IPS-NIHi7 (cell line): Measurements from ENCODE around the gene EPHB2.
A peak's percentile ranks its signal among the peaks of the same experiment; 100 is the strongest.
"Not testable (repeated sequence)": the region's sequence is repeated elsewhere in the genome, so short reads cannot be mapped to it uniquely, and the experiment has no call there.

Experiments
- DNase-seq: peaks from one replicate; pipeline ENCODE4 v3.0.0; 2012; ENCODE audit warnings: mixed read lengths; ENCODE audit errors: extremely low spot score

The EPHB2 gene

DNA sequence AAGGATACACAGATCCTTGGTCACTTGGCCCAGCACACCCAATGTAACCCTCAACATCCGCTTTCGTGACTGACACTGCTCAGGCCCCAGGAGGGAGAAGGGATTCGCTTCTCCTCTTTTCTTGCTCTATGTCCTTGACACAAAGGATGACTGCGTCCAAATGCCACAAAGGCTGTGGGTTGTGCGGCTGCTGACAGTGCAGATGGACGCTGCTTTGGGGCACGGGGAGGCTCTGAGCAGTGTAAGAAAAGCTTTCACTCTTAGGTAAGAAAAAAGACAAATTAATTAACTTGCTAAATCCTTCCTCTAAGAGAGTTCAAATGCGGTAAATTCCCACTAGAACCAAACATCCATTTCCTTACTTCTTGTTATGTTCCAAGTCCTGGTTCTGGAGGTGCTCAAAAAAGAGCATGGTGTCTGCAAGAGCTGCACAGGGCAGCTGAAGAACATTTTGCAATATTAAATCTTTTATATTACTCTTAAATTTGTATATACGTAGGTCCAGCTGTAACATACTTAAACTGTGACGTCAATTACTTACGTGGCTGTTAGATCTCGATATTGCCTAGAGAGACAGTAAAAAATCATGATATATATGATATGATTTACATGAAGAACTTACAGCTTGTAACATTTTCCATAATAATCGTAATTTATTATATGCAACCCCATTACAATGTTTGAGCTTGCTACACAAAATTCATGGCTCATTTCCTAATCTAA lies 19.4 kb upstream of the EPHB2 start:
- no peak for DNase-seq

DNA sequence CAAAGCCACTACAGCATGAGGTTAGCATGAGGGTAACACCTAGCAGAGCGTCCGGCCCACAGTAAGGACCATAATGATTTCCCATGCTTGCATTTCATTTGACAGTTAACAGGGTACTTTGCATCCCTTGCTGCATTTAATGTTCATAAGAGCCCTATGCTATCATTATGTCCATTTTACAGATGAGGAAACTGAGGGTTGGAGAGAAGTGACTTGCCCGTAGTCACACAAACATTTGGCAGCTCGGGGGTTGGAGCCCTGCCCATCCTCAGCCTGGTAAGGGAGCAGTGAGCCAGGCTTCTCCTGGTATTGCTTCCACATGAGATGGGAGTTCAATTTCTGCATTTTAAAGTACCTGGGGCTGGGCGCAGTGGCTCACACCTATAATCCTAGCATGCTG lies 16.5 kb upstream of the EPHB2 start:
- no peak for DNase-seq

DNA sequence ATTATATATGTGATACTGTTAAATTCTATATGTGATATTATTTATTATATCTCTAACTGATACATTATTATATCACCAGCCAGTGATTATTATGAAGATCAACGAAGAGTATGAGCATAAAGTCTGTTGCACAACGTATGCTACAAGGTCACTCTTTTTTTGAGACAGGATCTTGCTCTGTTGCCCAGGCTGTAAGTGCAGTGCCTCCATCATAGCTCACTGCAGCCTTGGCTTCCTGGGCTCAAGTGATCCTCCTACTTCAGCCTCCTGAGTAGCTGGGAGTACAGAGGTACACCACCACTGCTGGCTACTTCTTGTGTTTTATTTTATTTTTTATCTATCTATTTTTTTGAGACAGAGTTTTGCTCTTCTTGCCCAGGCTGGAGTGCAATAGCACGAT lies 14.0 kb upstream of the EPHB2 start:
- no peak for DNase-seq

DNA sequence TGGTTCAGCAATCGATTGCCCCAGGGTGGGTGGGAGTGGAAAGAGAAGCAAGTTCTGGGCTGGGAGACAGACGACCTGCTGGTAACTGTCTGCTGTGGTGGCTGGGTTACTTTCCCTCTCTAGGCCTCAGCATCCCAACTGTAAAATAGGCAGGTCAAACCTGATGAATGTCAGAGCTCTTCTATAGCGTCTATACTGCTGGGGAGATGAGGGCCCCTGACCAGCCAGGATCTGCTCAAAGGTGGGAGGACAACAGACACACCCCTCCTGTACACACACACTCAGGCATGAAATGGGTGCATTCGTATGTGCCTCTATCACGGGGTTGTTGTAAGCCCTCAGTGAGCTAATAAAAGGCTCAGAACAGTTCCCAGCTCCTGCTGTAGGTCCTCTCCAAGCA lies 12.7 kb upstream of the EPHB2 start:
- no peak for DNase-seq

DNA sequence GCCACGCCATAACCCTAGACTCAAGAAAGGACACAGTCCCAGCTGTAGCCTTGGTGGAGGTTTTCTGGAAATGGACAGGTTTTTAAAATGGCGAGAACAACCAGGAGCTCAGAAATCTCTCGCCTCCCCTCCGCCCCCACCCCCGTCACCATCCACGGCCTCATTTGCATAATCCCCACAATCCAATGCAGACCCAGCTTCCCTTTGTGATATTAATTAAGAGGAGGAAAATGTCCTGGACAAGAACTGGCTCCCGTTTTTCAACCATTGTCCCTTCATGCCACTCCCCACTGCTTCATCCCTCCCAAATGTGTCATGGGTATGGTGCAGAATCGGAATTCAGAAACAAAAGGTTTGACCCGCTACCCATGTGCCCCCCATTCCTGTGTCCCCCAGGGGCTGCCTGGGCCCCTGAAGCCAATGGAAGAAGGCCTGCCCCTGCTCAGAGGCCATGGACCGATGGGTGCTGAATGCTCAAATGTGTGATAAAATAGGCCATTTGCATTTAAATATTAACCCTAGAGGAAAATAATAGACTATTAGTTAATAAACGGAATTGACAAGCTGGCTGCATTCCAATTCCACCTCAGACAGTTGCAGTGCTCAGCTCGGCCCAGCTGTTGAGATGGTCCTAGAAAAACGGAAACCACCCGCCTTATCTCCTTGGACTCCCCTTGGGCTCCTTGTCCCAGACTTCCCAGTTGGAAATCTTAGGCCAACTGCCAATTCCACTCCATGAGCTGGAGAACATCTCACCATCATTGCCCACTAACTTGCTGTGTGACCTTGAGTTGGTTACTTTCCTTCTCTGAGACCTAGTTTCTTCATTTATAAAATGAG lies 10.7 kb upstream of the EPHB2 start:
- DNase-seq, result no peak

DNA sequence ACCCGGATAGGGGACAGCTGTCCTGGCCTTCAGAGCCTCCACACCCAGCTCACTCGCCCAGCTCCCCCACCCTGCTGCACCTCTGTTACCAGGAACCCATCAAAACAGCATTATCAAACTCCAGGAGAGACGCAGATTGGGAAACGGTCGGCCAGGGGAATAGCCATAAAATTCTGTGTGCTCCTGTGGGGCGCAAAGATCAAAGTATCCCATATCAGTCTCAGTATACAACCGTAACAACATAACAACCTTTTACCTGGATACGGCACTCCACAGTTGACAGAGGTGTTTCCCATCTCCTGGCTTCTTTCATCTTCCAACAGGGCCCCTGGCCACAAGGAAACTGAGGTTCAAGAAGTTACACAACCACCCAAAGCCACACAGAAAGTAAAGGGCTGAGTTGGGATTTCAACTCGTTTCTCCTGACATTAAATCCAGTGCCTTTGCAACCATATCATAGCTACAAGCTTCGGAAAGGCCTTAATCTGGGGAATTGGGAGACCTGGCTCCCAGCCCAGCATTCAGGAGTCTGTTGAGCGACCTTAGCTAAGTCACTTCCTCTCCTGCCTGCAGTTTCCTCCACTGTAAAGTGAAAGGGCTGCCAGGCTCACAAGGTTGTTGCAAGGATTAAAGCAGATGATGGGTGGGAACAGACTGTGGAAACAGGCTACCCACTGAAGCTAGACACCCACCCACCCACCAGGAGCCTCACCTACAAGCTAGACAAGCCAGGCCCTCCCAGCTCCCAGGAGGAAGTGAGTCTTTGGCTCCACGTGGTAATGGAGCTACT lies 8.1 kb upstream of the EPHB2 start:
- no peak for DNase-seq

DNA sequence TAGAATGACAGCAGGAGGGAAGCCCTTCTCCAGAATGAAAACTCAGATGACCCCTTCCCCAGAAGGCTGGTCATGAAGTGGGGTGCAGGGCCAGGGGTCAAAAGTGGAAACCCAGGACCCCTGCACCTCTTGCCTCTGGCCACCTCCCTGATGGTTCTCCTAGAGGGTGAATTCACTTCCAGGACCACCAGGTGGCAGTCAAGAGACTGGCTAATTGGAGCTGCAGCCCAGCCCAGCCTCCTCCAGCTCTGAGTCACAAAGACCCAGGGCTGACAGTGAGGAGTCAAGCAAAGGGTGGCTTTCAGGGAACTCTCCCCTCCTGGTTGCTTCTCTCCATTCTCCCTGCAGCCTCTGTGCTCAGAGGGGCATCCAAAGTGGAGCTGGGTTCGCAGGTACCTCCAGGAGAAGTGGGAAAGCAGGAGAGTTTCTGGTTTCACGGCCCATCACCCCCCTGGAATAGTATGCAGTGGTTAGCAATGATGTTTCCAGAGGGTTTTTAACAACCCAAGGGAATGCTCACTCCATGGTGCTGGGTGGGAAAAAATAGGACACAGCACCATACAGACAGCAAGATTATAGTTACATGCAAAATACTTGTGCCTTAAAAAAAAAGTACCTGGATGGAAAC lies 6.1 kb upstream of the EPHB2 start:
- peak; percentile 92 for DNase-seq

DNA sequence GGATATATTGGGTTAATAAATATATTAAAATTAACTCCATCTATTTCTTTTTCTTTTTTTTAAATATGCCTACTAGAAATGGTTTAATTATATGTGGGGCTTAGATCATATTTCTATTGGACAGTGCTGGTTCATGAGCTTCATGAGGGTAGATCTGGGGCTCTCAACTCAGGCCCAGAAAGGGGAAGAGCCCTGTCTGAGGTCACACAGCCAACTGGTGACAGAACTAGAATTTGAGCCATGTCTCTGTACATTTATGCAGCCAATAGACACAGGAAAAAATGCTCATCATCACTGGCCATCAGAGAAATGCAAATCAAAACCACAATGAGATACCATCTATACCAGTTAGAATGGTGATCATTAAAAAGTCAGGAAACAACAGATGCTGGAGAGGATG lies 5.1 kb upstream of the EPHB2 start:
- DNase-seq, result no peak

DNA sequence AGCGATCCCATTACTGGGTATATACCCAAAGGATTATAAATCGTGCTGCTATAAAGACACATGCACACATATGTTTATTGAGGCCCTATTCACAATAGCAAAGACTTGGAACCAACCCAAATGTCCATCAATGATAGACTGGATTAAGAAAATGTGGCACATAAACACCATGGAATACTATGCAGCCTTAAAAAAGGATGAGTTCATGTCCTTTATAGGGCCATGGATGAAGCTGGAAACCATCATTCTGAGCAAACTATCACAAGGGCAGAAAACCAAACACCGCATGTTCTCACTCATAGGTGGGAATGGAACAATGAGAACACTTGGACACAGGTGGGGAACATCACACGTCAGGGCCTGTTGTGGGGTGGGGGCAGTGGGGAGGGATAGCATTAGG lies 4.5 kb upstream of the EPHB2 start:
- DNase-seq, result not testable (repeated sequence)

DNA sequence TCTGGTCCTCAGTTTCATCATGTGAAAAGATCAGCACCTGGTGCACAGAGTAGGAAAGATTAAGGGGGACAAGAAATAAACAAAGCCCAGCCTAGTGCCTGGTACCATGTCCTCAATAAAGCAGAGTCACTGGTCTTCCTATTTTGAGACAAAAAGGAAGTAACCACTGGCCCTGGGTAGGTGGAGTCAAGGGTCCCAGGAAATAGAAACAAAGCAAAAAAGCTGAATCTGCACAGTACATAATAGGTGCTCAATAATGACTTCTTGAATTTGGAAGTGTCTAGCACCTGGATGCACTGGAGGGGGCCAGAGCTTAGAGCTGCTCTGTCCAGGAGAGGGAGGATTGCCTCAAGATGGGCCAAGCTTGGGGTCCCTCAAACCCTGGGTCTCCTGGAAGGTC lies 1.9 kb upstream of the EPHB2 start:
- DNase-seq, result no peak

DNA sequence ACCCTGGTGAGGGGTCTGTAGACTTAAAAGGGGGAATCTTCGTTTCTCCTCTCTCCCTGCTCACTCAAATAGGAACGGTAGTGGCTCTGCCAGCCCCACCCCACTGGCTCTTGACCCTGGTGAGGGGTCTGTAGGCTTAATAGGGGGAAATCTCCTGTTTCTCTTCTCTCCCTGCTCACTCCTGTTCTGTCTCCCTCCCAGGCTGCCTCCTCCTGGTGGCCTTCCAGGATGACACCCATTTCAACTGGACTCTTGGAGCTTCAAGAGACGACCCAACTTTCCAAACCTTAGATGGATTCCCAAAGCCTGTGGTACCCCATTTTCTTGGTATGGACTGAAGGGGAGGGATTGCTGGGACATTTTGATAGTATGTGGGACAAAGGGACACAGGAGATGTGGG lies 1.4 kb upstream of the EPHB2 start:
- peak; percentile 50 for DNase-seq

DNA sequence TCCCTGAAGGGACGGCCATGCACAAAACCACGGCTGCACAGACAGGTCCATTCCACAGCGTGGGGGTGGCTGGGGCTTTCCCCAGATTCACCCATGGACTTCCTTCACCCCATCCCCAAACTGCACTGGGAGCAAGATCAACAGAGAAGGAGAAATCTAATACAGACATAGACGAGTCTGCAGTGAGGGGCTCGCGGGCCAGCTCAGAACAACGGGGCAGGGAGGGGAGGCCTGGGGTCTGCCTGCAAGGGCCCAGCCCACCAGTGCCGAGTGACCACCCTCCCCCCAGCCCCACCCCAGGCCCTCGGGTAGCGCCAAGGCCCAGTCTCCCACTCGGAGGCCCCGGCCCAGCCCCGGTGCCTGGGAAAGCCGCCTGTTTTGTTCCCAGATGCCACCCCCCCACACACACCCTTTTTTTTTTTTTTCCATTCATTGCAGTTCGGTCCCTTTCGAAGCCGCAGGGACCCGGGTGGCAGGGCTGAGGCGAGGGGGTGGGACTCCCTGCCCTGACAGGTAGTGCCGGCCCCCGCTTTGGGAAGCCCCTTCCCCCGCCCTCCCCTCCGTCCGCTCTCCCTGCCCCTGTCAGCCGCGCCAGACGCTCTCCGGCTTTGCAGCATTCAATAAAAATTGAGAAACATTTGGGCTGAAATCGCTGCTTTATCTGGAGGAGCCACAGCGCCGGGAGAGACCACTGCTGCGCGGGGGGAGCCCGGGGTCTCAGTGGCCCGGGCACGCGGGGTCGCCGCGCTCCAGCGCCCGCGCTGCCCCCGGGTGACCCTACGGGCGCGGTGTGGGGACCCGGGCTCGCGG lies 543 bp upstream of the EPHB2 start:
- peak; percentile 60 for DNase-seq

DNA sequence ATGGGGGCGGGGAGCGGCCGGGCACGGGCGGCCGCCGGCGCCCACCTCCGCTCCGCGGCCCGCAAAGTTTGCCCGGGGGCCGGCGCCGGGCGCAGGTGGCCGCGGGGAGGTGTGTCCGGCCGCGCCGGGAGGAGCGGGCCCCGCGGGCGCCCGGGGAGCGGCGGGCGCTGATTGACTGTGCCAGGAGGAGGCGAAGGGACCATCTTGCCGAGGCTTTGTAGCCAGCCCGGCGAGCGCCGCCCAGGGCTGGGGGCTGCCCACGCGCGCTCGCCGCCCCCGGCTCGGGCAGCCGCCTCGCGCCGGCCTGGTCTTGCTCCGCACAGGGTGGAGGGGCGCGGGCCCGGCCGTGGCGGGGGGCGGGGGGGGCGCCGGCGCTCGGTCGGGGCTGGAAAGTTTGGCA lies 432 bp downstream of the EPHB2 start:
- DNase-seq, result peak; percentile 35

DNA sequence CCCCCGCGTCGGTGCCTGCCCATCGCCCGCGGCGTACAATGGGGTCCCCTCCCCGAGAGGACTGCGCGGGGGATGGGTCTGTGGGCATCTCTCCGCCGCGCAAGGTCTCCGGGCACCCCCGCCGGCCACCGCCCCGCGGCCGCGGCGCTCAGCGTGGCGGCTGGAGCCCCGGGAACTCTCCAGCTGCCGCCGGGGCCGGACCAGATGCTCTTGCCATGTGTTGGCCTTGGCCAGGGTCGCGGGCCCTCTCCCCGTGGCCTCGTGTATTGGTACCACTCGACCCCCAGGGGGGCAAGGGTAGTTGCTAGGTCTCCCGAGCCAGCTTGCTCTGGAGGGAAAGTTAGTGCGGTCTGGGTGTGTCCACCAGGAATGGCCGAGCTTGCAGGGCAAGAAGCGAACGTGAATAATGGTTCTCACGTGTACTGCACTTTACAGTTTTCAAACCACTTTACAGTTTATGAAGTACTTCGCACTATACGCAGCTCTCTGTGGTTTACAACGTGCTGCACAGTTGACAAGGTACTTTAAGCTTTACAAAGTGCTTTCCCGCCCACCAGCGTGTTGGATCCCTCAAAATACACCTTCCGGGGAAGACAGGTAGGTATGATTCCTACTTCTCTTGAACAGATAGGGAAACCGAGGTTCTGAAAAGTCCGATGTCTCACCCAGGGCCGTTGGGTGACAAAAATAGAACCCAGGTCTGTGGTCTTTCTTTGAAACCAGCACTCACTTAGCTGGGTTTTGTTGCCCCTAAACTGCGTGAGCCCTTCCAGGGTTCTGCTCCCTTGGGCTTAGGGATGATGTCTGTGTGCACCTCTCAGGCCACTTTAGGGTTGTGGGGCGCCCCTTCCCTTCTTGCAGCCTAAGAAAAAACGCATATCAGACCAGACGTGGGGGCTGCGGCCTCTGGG lies 1.2 kb downstream of the EPHB2 start:
- DNase-seq, result peak; percentile 23

DNA sequence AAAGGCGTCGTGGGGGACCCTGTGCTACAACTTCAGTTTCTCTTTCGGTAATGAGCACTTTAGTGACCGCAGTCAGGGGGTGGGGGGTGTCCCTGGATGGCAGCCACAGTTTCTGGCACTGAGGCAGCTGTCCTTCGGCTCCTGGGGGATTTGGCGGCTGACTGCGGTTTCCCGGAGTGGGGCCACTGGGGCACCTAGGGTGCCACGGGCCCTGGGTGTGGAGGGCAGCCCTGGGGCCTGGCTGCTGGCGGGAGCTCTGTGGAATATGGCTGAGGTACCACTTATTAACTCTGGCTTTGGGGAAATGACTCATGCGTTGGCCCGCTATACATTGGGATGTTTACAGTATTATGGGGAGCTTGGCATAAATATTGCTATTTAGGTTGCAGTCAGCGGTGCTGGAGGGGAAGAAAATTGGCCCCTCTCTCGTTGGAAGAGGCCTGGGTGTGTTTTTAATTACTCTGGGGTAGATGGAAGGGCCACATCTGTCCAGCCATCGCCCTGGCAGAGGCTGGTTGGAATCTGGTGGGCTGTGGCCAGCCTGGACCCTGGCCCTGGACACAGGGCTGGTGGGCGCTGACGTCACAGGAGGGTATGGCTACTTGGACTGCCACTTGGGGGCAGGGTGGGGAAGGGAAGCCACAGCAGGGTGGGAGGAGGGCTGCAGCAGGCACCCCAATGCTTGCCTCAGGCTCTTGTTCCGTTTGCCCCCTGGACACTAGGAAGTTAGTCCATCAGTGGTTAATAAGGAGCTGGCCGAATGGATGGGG lies 2.0 kb downstream of the EPHB2 start:
- no peak for DNase-seq

DNA sequence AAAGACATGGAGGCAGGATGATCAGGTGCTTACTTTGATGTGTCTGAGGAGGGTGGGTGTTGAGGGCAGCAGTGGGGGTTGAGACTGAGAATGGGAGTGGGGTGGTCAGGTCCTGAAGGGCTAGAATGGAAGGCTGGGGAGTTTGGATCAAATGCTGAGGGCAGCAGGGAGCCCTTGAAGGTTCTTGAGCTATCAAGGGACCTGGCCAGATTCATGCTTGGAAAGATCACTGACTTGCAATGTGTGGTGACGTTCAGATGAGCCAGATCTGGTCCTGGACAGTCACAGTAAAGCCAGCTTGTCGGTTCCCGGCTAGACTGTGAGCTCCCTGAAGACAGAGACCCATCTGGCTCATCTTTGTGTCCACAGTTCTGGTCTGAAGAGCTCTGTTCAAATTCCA lies 3.8 kb downstream of the EPHB2 start:
- no peak for DNase-seq

DNA sequence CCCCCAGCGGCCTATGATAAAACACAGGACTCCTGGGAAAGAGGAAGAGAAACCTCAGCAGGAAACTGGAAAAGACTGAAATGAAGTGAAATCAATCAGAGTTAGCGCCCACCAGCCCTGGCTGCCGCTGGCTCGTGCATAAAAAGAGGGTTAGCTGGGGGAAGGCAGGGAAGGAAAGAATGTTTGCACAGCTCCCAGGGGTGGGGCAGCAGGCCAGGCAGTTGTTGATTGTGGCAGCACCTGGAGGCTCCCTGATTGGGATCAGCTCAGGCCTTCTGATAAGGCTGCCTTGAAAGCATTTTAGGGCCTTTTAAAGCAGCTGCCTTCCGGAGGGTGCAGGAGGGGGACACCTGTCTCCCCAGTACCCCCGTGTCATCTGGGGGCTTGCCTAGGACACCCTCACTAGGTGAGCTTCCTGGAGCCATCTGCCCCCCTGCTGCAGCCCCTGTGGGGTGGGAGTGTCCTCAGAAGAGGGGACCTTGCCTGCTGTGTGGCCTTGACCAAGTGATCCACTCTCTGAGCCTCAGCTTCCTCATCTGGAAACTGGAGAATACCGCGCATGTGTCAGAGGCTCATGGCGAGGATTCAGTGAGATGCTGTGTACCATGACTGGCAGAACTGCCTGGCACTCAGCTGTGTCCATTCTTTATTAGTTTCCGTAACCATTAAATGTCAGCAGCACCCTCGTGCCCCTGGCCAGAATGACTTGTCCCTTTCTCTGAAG lies 6.6 kb downstream of the EPHB2 start:
- DNase-seq, result peak; percentile 52

DNA sequence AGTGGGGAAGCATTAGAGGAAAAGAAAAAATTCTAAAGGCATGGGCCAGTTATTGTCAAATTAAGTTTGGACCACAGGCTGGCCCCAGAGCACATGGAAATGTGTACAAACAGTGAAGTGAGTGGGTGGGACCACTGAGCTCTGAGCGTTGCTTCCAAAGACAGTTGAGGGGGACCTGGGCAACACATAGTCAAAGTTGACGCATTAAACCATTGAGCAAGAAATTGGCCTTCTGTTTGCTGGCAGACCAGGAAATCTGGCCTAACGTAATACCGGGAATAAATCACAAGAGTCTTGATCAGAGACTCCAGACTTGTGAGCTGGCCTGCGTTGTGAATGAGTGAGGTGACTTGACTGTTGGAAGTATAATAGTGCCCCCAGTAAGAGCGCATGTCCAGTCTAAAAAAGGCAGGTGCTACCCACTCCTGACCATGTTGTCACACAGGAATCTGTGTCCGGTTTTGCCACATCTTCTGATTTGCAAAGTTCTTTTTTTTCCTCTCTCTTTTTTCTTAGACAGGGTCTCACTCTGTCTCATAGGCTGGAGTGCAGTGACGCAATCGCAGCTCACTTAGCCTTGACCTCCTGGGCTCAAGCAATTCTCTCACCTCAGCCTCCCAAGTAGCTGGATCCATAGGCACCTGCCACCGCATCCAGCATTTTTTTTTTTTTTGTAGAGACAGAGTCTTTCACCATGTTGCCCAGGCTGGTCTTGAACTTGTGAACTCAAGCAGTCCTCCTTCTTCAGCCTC lies 10.7 kb downstream of the EPHB2 start:
- DNase-seq, result no peak
